Kasumi-1 (cell line): ENCODE measurements around the gene ADCY6.

ENCODE experiments used
- DNase-seq, 2 experiments: peaks; one replicate each; lab custom pipeline; 2025; lab: John Stamatoyannopoulos, UW

ADCY6 gene

DNA sequence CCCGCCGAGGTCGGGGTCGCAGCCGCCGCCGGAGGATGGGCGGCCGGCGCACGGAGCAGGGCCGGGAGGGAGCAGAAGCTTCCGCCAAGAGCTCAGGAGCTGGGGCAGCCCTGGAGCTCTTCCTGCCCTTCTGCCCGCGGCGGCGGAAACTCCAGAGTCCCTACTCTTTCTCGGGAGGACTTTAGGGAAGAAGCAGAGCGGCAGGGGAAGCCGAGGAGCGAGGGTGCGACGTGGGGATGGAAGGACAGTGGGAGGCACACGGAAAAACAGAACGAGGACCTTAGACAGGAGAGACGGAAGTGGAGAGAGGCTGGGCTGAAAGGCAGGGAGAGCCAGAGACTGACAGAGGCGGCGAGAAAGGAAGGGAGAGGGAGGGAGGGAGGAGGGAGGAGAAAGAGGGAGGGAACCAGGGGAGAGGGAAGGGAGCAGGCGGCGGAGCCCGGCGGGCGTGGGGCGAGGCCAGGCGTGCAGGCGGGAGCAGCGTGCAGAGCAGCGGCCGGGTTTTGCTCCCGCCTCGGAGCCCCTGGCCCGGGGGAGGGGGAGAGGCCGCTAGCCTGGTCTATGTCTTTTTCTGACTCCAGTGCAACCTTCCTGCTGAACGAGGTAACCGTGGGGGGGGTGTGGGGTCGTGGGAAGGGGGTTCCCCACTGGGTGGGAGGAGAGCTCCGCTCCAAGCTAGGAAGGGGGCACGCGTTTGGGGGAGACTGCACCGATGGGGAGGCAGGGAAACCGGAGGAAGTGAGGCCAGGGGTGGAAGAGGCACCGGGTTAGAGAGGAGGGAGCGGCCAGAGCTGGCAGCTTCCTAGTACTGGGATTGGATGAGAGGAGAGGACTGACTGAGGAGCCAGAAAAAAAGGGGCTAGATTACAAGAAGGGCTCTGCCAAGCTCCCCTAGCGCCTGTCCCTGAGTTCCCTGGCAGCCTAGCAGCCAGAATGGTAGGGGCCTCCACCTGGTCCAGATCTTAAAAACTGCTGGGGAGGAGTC, 26.5 kb upstream of the ADCY6 start:
- peak; percentile 90 to 93 for DNase-seq

GRCh38 chr12:48814262-48815125, 25.6 kb upstream of the ADCY6 start:
- peak; percentile 69 to 72 for DNase-seq

DNA sequence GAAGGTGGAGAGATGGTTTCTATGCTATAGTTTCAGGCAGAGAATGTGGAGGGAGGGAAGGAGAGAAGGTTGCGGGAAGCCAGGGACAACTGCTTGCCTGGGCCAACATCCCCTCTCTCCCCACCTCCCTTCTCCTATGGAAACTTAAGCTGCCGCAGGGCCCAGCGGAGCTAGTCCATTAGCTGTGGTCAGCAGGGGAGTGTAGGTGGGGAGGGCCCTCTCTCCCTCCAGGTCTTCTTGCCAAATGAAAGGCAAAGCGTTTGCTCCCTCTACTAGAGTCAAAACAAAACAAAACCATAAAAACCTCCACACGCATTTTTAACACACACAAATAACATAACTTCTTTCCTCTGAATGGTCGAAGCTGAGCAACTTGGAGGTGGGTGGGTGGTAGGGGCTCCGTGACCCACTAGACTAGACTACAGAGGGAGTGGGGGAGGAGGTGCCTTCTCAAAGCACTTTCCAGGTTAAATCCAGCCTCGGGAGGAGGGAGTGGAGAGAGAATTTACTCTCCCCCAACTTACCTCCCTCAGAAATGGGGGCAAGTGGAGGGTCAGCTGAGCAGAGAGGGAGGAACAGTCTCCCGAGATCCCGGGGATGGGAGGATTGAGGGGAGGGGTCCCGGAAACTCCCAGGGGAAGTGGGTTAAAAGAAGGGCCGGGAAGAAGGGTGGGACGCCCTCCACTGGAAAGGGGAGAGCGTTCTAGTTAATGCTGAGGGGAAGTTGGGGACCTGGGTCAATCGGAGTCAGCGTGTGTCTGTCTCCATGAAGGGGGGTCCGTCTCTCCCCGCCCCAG, 24.8 kb upstream of the ADCY6 start:
- DNase-seq = peak; percentile 33 to 44

DNA sequence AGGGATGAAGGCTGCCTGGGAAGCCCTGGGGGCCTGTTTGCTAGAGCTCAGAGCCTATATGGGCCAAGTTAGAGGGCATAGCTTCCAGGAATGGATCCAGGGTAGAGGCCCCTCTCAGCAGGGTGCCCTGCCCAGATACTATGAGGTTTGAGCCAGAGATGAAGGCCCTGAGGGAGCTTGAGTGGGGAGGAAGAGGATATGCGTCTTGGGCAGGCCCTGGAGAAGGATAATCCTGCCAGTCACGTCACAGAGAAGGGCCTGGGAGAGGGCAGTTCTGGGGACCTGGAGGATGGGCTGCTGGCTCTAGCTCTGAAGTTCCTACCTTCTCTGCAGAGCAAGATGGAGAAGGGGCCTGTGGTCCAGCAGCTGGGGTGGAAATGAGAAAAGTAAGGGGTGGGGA, 23.5 kb upstream of the ADCY6 start:
- no peak for DNase-seq

DNA sequence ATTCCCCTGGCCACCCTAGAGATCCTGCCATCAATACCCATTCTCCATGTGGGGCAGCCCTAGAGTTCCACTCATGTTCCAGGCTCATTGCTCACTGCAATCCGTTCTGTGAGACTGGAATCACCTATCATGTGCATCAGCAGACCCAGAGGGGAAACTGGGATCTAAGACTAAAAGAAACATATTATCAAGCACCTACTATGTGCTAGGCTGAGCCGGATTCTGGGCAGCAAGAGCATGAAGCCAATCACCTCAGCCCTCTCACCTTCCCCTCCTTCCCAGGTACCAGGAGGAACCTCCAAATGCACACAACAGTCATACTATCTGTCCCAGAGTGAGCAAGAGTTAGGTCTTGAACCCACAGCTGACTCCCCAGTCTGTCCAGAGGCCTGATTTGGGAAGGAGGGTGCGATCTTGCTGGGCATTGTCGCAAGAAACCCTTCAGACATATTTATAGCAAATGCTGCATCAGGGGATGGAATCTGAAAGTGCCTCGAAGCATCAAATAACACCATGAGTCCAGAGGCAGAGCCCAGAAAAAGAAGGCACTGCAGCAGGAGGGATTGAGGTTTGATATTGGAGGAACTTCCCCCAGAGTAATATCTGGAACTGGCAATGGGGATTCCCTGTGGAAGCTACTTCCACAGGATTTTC, 22.7 kb upstream of the ADCY6 start:
- no peak for DNase-seq

DNA sequence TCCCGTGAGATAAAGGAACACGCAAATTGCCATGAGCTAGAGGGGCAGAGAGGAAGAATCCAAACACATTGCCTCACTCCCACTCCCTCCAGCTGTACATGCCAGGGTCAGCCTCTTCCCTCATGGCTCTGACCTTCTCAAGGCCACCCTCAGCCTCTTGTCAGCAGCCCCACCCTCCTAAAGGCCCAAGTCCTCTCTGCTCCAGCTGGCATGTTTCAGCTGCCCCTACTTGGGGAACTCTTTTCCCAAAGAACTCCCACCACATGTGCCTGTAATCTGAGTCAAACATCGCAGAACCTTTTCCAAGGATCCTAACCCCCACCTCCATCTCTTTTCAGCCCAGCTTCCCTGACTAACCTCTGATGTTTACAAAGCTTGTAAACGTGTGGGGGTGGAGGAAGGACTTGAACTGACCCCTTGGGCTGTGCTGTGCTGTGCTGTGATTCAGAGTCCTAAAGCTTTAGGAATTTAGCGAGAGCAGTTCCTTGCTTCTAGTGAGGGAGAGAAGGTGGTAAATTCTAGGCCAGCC, 22.1 kb upstream of the ADCY6 start:
- DNase-seq = no peak

DNA sequence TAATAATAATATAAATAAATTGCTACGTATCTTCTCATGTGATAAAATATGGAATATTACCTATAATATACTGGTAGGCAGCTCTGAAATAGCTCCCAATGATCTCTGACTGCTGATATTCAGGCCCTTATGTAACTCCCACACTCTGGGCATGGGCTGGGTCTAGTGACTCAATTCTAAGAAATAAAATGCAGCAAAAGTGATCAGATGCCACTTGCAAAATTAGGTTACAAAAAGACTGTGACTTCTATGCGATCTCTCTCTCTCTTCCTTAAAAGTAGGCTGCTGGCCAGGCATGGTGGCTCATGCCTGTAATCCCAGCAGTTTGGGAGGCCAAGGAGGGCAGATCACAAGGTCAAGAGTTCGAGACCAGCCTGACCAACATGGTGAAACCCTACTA, 19.1 kb upstream of the ADCY6 start:
- DNase-seq = no peak

DNA sequence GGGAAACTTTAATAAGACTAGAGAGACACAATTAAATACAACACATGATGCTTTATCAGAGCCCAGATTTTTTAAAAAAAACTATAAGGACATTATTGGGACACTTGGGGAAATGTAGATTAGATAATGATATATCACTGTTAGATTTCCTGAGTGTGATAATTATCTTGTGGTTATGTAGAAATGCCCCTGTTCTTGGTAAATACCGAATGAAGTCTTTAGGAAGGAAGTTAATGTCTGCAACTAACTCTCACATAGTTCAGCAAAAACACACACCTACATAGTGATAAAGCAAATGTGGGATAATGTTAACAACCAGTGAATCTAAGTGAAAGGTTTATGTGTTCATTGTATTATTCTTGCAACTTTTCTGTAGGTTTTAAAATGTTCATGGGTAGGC, 14.8 kb upstream of the ADCY6 start:
- DNase-seq = no peak

DNA sequence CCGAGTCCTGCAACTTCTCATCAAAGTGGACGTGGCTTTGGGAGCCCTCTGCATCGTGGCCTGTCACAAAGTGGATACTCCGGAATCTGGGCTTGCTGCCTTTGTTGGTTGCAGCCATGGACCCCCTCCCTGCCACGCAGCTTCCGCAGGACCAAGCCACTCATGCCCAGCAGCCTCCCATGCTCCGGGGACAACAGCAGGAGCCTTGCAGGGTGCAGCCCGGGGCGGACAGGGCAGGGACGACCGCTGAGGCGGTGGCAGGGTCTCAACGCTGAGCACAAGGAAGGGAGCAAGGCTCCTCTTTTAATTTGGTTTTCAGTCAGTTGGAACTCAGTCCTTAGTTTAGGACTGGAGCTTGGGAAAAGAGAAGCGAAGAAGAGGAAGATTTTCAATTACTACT, 12.1 kb upstream of the ADCY6 start:
- DNase-seq = no peak

- DNase-seq = no peak
These were observed 11.6 kb upstream of the ADCY6 start for GRCh38 chr12:48800457-48800856.

GRCh38 chr12:48796976-48797375, 8.1 kb upstream of the ADCY6 start:
- peak in 1 of 2 experiments; percentile 13 for DNase-seq

GRCh38 chr12:48795550-48796455, 6.9 kb upstream of the ADCY6 start:
- peak; percentile 61 to 79 for DNase-seq

GRCh38 chr12:48794870-48795269, 6.0 kb upstream of the ADCY6 start:
- DNase-seq = no peak

DNA sequence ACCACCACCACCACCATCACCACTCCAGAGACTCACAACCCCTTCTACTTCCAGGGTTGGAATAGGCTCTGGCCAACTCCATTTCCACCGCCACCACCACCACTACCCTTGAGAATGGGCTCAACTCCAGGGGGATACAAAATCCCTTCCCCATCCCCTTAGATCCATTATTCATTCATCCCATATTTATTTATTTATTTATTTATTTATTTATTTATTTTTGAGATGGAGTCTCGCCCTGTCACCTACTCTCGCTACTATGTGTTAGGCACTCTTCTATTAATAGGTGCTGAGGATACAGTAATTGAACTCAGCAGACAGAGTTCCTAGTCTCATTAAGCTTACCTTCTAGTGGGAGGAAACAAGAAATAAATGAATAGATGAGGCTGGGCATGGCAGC, 4.8 kb upstream of the ADCY6 start:
- DNase-seq = no peak

- no peak for DNase-seq
These were observed 1.0 kb upstream of the ADCY6 start for GRCh38 chr12:48789858-48790326.

GRCh38 chr12:48788524-48788853, 400 bp downstream of the ADCY6 start:
- DNase-seq = no peak

DNA sequence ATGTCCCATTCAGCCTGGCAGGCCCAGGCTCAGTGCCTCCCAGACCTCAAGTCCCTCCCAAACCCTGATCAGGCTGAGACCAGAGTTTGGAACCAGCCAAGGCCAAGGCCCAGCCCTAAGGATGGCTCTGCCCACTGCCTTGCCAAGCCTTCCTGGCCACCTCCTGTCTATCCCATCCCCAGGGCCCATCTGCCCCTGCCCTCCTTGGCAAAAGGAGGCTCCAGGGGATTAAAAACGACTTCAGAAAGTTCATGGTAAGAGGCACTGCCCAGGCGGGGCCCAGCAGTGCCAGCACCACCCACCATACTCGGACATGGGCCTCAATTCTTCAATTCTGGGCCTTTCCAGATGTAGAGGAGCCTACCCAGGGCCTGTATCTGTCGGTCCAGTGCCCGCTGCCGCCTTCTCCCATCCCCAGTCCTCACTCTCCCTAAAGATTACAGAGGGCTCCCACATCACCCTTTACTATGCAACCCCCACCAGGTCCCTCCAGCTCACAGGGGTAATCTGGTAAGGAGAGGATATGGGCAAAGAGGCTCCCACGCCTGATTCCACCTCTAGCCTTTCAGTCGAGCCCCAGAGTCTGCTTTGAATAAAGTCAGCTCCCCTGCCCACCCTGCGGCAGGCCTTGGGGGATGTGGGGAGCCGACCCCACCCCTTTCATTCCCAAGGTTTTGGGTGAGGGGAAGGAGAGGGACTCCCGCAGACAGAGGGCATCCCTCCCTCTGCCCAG, 932 bp downstream of the ADCY6 start:
- no peak for DNase-seq

GRCh38 chr12:48786591-48787544, 2.0 kb downstream of the ADCY6 start:
- DNase-seq = no peak
